GM19324 (cell line): ENCODE measurements around the gene PXT1.
A peak's percentile ranks its signal among the peaks of the same experiment; 100 is the strongest.
"Not testable (repeated sequence)": the region's sequence is repeated elsewhere in the genome, so short reads cannot be mapped to it uniquely, and the experiment has no call there.

ENCODE experiments used
- ATAC-seq: cut with Tn5 transposase; IDR thresholded peaks from one replicate; pipeline ENCODE4 v1.9.1; 2021; ENCODE audit warnings: mild to moderate bottlenecking, moderate library complexity; ENCODE audit not compliant: unreplicated experiment, low FRiP score

Gene PXT1

GRCh38 chr6:36372088-36372487, 70.6 kb downstream of the PXT1 start:
- no peak for ATAC-seq

DNA sequence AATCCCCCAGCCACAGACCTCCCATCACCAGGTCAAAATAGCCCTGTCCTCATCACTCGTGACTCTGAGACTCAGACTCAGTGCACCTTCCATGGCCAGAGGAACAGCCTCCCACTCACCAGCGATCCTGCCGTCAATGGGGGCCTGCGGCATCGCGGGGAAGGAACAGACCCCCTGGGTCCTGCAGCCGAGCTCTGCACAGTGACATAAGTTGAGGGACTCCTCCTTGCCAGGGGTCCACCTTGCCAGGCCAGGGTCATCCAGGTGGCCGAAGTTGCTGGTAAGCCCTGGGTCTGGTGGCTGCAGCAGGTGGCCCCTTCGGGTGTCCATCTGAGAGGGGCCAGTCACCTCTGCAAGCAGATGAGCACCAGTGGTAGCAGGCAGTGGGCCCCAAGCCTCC, 71.4 kb downstream of the PXT1 start:
- no peak for ATAC-seq

GRCh38 chr6:36370638-36371037, 72.0 kb downstream of the PXT1 start:
- no peak for ATAC-seq

DNA sequence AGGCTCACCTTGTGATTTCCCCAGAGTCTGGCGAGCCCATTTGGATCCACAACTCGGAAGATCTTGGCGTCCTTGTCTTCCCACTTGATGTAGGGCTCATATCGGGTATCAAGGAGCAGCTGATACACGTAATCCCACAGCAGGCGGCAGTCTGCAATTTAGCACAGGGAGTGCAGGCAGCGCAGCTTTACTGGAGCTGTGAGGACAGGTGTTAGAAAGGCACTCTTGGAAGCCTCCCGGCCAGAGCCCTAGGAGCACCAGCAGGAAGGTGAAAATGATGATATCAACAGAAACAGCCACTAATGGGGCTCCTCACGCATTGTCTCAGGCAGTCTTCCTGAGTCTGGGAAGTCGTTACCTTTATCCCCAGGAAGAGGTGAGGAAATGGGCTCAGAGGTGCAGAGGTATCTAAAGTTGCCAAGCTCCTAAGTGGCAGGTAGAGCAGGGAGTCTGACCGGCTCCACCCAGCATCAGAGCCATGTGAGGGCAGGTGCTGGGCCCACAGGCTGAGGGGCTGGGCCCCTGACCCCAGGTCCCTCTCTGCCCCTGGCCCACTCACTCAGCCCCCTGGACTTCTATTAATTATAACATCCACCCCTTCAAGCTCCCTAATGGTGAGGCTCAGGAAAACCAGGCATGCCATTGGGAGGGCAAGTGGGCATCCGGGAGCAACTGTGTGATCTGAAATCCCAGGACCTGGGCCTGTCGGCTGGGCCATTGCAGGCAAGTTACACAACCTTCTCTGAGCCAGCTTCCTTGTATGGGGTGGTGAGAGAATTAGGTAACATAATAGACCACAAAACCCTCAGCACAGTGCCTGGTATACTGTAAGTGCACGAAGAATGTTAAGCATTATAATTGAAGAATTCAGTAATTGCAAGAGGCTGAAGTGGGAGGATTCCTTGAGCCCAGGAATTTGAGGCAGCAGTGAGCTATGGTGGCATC, 73.5 kb downstream of the PXT1 start:
- no peak for ATAC-seq

DNA sequence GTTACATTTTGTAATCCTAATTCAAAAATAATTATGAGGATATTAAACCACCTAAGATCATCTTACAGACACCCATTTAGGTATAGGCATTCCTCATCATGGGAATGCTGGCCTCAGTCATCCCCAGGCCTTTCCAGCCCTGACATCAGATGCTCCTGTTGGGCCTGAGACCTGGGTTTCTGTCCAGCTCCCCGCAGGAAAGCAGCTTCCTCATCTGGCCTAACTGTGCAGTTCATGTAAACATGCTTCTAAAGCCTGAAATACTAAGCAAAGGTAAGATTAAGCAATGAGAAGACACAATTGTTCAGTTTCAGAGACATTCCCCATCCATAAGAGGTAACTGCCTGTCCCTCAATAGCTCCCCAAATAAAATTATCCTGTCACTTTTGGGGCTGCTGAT, 74.2 kb downstream of the PXT1 start:
- no peak for ATAC-seq

GRCh38 chr6:36367743-36368142, 74.9 kb downstream of the PXT1 start:
- no peak for ATAC-seq

DNA sequence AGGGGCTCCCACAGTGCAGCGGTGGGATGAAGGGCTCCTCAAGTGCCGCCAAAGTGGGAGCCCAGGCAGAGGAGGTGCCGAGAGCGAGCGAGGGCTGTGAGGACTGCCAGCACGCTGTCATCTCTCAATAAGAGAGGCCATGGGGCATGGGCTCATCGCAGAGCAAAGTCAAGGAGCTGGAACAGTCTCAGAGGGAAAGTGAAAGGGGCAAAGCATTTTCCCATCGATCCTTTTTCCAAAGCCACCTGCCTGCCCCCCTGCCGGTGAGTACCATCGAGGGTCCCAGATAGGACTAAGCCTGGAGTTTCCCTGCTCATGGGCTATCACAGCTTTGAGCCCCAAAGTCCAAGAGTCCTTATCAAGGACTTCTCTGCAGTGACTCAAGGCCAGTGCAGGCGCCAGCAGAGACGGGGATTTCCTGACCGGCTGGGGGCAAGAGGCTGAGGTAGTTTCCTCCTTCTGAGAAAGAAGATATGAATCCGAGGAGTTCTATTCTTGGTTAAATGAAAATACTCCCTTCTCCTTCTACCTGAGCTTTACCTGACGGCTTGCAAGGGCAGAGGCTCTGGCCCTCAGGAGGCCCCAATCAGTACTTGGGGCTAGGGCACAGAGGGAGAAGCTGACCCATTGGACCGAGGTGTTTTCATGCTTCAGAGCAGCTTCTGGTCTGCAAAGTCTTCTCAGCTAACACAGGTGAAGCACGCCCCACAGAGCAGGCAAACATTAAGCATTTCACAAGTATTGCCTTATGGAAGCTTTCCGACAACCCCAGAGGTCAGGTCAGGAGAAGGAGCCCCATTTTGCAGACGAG, 77.8 kb downstream of the PXT1 start:
- ATAC-seq: no peak

GRCh38 chr6:36364061-36364635, 78.5 kb downstream of the PXT1 start:
- ATAC-seq: not testable (repeated sequence)

GRCh38 chr6:36363371-36363752, 79.3 kb downstream of the PXT1 start:
- not testable (repeated sequence) for ATAC-seq

DNA sequence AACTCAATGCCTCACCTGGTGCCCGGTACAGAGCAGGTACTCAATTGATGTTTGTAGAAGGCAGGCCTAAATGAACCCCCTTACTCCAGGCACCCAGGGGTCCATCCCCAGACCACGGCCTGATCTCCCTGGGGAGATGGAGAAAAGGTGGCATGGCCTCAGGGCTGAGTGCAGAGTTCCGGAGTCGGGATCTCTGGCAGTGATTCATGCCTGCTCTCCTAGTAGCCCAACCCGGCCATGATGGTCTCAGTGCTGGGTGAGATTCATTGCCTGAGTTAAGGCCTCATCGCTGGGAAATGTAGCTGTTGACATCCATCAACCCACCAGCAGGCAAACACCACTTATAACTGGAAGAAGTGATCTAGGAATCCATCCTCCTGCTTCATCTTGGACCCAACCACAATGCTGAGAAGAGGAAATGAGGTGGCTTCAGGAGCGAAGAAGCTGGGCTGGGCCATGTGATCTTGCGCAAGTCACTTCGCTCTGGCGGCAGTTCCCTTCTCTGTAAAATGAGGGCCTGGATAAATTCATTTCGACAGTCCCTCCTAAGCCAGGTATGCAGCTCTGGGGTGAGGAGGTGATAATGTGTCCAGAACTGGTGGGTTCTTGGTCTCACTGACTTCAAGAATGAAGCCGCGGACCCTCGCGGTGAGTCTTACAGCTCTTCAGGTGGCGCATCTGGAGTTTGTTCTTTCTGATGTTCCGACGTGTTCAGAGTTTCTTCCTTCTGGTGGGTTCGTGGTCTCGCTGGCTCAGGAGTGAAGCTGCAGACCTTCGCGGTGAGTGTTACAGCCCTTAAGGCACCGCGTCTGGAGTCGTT, 79.9 kb downstream of the PXT1 start:
- ATAC-seq: no peak

- ATAC-seq: no peak
These were observed 81.6 kb downstream of the PXT1 start for GRCh38 chr6:36361071-36361470.

GRCh38 chr6:36360241-36361054, 82.2 kb downstream of the PXT1 start:
- ATAC-seq: no peak

DNA sequence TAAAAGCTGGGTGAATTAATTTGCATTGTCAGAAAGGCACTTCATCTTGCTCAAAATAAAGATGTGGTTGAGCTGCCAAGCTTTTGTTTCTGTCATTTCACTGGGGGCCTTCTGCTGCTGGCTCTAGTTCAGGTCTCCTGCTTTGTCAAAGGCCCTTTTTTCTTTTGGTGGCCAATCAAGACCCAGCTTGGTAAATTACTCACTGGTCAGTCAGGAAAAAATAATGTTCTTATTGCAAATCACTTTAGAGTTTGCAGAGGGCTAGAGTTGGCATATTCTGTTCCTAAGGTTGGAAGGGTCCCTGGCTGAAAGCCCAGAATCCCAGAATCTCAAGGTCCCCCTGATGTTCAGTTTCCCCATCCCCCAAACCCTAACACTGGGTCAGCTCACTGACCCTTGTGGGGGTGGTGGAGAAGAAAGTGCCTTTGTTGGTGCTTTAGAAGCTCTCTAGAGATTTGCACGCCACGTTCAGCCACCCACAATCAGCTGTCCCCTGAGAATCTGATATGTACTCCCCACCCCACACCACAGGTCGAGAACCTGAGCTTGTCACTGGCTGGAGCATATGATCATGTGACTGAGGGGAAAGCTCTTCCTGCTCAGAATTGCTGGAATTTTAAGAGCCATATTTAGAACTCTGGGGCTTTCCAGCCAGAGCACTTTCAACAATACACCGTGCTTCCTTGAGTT, 84.3 kb downstream of the PXT1 start:
- peak; percentile 42 for ATAC-seq

- no peak for ATAC-seq
These were observed 84.8 kb downstream of the PXT1 start for GRCh38 chr6:36357872-36358225.

GRCh38 chr6:36355819-36356218, 86.8 kb downstream of the PXT1 start:
- ATAC-seq: no peak

DNA sequence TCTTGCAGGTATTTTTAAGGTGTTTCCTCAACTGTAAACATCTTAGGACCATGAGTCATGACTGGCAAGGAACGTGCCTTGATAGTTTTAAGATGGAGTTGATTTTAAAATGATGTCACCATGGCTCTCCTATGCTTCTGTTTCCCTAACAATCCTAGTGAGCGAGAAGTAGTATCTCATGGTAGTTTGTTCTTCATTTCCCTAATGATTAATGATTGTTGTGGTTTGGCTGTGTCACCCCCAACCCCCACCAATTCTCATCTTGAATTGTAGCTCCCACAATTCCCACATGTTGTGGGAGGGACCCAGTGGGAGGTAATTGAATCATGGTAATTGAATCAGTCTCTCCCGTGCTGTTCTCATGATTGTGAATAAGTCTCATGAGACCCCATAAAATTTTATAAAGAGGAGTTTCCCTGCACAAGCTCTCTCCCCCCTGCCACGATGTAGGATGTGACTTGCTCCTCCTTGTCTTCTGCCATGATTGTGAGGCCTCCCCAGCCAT, 89.2 kb downstream of the PXT1 start:
- no peak for ATAC-seq

DNA sequence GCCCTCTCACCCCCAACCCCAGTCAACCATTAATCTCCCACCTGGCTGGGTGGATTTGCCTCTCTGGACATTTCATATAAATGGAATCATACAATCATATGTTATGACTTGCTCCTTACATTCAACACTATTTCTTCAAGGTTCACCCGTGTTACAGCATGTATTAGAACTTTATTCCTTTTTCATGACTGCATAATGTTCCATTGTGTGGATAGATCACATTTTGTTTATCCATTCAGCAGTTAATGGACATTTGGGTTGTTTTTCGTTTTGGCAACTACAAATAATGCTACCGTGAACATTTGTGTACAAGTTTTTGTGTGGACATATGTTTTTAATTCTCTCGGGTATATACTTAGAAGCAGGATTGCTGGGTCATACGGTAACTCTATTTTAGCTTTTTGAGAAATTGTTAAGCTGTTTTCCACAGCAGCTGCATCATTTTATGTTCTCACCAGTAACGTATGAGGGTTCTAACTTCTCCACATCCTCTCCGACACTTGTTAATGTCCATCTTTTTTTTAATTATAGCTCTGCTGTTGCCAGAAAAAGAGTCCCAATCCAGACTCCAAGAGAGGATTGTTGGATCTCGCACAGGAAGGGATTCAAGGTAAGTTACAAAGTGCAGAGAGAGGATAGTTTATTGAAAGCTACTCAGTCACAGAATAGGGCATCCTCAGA, 90.0 kb downstream of the PXT1 start:
- no peak for ATAC-seq
